HepG2 (cell line): Measurements from ENCODE around the gene LIMA1. TPM values are rescaled to one million over a fixed set of nuclear protein-coding genes. Genes with fewer than 3 reads are reported as not detected.

ENCODE experiments used
- CCDC6 ChIP-seq: sonication (generic); formaldehyde crosslinking; IDR thresholded peaks from 2 replicates; pipeline ENCODE4 v1.8.1; 2022; ENCODE audit warnings: mild to moderate bottlenecking, missing genetic modification reagents, moderate library complexity
- MATR3 ChIP-seq: sonication (generic); formaldehyde crosslinking; IDR thresholded peaks from 2 replicates; pipeline ENCODE4 v1.4.0; 2020; ENCODE audit warnings: missing genetic modification reagents
- MIER2 ChIP-seq: IDR thresholded peaks from 2 replicates; pipeline ENCODE4 v1.6.1; 2016; ENCODE audit warnings: missing biosample characterization, missing genetic modification reagents
- MLLT10 ChIP-seq: sonication (generic); formaldehyde crosslinking; IDR thresholded peaks from 2 replicates; pipeline ENCODE4 v1.4.0; 2020; ENCODE audit warnings: missing genetic modification reagents
- NFIB ChIP-seq: sonication (generic); formaldehyde crosslinking; IDR thresholded peaks from 2 replicates; pipeline ENCODE4 v1.9.0; 2021; ENCODE audit warnings: missing genetic modification reagents, mild to moderate bottlenecking, borderline replicate concordance
- SRSF1 ChIP-seq: fragments of 200-400 bp; formaldehyde crosslinking; optimal IDR thresholded peaks from 2 replicates; pipeline ENCODE3; 2017; ENCODE audit warnings: mild to moderate bottlenecking, low read depth, low read length, moderate library complexity
- ZC3H4 ChIP-seq: sonication (generic); formaldehyde crosslinking; IDR thresholded peaks from 2 replicates; pipeline ENCODE4 v1.4.0; 2020; ENCODE audit warnings: missing genetic modification reagents, borderline replicate concordance
- ZNF143 ChIP-seq: sonication (generic); formaldehyde crosslinking; IDR thresholded peaks from 2 replicates; pipeline ENCODE4 v1.4.0; 2020; ENCODE audit warnings: missing genetic modification reagents
- ZNF331 ChIP-seq: sonication (generic); formaldehyde crosslinking; IDR thresholded peaks from 2 replicates; pipeline ENCODE4 v1.4.0; 2020; ENCODE audit warnings: missing genetic modification reagents
- ZNF550 ChIP-seq: sonication (generic); formaldehyde crosslinking; IDR thresholded peaks from 2 replicates; pipeline ENCODE4 v1.4.0; 2020; ENCODE audit warnings: mild to moderate bottlenecking, missing genetic modification reagents, borderline replicate concordance
- ZNF724P ChIP-seq: sonication (generic); formaldehyde crosslinking; IDR thresholded peaks from 2 replicates; pipeline ENCODE4 v1.8.0; 2022; ENCODE audit warnings: missing genetic modification reagents, borderline replicate concordance
- polyA plus RNA-seq, 8 experiments: library from polyadenylated mRNA; depleted of rRNA in 3 of 8; stranded (reverse) in 7 of 8; unstranded in 1 of 8; fragments of >200 nt; fragmentation: Illumina TruSeq in 4 of 8; extraction: Trizol in 4 of 8; gene quantifications; 2 replicates each; pipeline versions ENCODE4 v1.2.1 to v1.2.3, GENCODE V29; 2011 to 2016; ENCODE audit warnings: low read depth in 4 of 8, missing spikeins in 1 of 8, mixed read lengths in 1 of 8; ENCODE audit not compliant: insufficient read depth in 1 of 8
- total RNA-seq, 5 experiments: library from RNA; depleted of rRNA; stranded (reverse); fragments of >200 nt; fragmentation: Illumina TruSeq; extraction: Trizol; gene quantifications; 2 replicates each; pipeline ENCODE4 v1.2.3, GENCODE V29; 2016; ENCODE audit warnings: low read depth in 1 of 5
- TF ChIP-seq, protein P1 (sequence below): sonication (generic); formaldehyde crosslinking; IDR thresholded peaks from 2 replicates; pipeline ENCODE4 v1.5.1; 2020; ENCODE audit warnings: mild to moderate bottlenecking, moderate library complexity, missing genetic modification reagents
- TF ChIP-seq, protein P2 (sequence below): sonication (generic); formaldehyde crosslinking; IDR thresholded peaks from 2 replicates; pipeline ENCODE4 v1.5.1; 2020; ENCODE audit warnings: mild to moderate bottlenecking, missing genetic modification reagents, borderline replicate concordance
- TF ChIP-seq, protein P3 (sequence below): IDR thresholded peaks from 2 replicates; pipeline ENCODE4 v1.6.1; 2016; ENCODE audit warnings: missing biosample characterization, missing genetic modification reagents, low read depth
- TF ChIP-seq, protein P4 (sequence below): conservative IDR thresholded peaks from 2 replicates; pipeline ENCODE4 v1.6.1; 2018; ENCODE audit warnings: missing genetic modification reagents
- TF ChIP-seq, protein P5 (sequence below): sonication (generic); formaldehyde crosslinking; IDR thresholded peaks from 2 replicates; pipeline ENCODE4 v1.4.0; 2020; ENCODE audit warnings: mild to moderate bottlenecking, missing genetic modification reagents
- TF ChIP-seq, protein P6 (sequence below): sonication (generic); formaldehyde crosslinking; IDR thresholded peaks from 2 replicates; pipeline ENCODE4 v1.5.0; 2020; ENCODE audit warnings: mild to moderate bottlenecking, low read depth, missing genetic modification reagents, borderline replicate concordance

LIMA1 gene
- total and polyA plus RNA-seq, 2 of the 13 experiments (the other 11 are each of a cell fraction or from before 2014, with no cell fraction given) = 13.0 to 19.8 TPM

DNA sequence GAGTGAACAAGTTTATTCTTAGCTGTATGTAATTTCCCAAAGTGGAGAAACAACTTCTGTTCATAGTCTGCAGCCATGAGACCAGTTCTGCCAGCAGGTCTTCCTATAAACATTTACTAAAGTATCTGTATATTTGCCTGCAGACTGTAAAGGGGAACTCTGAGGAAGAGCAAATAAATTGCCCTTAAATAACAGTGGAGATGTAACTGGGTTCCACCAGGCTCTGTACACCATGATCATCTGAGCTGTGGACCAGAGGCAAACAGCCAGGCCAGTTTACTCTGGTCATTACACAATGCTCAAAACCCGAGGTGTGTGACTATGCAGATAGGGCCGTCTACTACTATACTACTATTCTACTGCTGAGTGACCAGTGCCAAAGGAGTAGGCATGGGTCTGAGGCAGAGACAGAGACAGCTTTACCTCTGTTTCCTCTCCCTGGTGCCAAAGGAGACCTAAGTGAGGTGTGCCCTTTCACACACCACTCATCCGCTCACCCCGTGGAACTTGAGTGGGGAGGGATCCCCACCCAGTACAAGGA is 95.0 kb downstream of the LIMA1 start (continued):
- TF ChIP-seq MATR3 (no peak), CCDC6 (CRISPR knock-in tag) (no peak), MLLT10 (CRISPR knock-in tag) (no peak), NFIB (CRISPR knock-in tag) (no peak), ZNF331 (CRISPR knock-in tag) (0 out of 2 replicates have a peak, but pooled peaks have one; percentile 18), SRSF1 (no peak), ZNF143 (CRISPR knock-in tag) (no peak), ZC3H4 (CRISPR knock-in tag) (no peak), MIER2 (CRISPR knock-in tag) (no peak), ZNF724P (CRISPR knock-in tag) (no peak), ZNF550 (no peak)
- TF ChIP-seq, protein P1, sequence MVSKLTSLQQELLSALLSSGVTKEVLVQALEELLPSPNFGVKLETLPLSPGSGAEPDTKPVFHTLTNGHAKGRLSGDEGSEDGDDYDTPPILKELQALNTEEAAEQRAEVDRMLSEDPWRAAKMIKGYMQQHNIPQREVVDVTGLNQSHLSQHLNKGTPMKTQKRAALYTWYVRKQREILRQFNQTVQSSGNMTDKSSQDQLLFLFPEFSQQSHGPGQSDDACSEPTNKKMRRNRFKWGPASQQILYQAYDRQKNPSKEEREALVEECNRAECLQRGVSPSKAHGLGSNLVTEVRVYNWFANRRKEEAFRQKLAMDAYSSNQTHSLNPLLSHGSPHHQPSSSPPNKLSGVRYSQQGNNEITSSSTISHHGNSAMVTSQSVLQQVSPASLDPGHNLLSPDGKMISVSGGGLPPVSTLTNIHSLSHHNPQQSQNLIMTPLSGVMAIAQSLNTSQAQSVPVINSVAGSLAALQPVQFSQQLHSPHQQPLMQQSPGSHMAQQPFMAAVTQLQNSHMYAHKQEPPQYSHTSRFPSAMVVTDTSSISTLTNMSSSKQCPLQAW (CRISPR knock-in tag) = peak; percentile 44; the same call in 1 of the 2 replicates
- TF ChIP-seq, protein P2, sequence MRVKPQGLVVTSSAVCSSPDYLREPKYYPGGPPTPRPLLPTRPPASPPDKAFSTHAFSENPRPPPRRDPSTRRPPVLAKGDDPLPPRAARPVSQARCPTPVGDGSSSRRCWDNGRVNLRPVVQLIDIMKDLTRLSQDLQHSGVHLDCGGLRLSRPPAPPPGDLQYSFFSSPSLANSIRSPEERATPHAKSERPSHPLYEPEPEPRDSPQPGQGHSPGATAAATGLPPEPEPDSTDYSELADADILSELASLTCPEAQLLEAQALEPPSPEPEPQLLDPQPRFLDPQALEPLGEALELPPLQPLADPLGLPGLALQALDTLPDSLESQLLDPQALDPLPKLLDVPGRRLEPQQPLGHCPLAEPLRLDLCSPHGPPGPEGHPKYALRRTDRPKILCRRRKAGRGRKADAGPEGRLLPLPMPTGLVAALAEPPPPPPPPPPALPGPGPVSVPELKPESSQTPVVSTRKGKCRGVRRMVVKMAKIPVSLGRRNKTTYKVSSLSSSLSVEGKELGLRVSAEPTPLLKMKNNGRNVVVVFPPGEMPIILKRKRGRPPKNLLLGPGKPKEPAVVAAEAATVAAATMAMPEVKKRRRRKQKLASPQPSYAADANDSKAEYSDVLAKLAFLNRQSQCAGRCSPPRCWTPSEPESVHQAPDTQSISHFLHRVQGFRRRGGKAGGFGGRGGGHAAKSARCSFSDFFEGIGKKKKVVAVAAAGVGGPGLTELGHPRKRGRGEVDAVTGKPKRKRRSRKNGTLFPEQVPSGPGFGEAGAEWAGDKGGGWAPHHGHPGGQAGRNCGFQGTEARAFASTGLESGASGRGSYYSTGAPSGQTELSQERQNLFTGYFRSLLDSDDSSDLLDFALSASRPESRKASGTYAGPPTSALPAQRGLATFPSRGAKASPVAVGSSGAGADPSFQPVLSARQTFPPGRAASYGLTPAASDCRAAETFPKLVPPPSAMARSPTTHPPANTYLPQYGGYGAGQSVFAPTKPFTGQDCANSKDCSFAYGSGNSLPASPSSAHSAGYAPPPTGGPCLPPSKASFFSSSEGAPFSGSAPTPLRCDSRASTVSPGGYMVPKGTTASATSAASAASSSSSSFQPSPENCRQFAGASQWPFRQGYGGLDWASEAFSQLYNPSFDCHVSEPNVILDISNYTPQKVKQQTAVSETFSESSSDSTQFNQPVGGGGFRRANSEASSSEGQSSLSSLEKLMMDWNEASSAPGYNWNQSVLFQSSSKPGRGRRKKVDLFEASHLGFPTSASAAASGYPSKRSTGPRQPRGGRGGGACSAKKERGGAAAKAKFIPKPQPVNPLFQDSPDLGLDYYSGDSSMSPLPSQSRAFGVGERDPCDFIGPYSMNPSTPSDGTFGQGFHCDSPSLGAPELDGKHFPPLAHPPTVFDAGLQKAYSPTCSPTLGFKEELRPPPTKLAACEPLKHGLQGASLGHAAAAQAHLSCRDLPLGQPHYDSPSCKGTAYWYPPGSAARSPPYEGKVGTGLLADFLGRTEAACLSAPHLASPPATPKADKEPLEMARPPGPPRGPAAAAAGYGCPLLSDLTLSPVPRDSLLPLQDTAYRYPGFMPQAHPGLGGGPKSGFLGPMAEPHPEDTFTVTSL (CRISPR knock-in tag) = peak; percentile 78; the same call in 1 of the 2 replicates
- TF ChIP-seq, protein P3, sequence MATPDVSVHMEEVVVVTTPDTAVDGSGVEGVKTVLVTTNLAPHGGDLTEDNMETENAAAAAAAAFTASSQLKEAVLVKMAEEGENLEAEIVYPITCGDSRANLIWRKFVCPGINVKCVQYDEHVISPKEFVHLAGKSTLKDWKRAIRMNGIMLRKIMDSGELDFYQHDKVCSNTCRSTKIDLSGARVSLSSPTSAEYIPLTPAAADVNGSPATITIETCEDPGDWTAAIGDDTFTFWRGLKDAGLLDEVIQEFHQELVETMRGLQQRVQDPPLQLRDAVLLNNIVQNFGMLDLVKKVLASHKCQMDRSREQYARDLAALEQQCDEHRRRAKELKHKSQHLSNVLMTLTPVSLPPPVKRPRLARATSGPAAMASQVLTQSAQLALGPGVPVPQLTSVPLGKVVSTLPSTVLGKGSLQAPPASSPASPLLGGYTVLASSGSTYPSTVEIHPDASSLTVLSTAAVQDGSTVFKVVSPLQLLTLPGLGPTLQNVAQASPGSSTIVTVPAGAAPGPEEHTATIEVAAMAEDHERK (CRISPR knock-in tag) = no peak
- TF ChIP-seq, protein P4, sequence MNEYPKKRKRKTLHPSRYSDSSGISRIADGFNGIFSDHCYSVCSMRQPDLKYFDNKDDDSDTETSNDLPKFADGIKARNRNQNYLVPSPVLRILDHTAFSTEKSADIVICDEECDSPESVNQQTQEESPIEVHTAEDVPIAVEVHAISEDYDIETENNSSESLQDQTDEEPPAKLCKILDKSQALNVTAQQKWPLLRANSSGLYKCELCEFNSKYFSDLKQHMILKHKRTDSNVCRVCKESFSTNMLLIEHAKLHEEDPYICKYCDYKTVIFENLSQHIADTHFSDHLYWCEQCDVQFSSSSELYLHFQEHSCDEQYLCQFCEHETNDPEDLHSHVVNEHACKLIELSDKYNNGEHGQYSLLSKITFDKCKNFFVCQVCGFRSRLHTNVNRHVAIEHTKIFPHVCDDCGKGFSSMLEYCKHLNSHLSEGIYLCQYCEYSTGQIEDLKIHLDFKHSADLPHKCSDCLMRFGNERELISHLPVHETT (CRISPR knock-in tag) = no peak
- TF ChIP-seq, protein P5, sequence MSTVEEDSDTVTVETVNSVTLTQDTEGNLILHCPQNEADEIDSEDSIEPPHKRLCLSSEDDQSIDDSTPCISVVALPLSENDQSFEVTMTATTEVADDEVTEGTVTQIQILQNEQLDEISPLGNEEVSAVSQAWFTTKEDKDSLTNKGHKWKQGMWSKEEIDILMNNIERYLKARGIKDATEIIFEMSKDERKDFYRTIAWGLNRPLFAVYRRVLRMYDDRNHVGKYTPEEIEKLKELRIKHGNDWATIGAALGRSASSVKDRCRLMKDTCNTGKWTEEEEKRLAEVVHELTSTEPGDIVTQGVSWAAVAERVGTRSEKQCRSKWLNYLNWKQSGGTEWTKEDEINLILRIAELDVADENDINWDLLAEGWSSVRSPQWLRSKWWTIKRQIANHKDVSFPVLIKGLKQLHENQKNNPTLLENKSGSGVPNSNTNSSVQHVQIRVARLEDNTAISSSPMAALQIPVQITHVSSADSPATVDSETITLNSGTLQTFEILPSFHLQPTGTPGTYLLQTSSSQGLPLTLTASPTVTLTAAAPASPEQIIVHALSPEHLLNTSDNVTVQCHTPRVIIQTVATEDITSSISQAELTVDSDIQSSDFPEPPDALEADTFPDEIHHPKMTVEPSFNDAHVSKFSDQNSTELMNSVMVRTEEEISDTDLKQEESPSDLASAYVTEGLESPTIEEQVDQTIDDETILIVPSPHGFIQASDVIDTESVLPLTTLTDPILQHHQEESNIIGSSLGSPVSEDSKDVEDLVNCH (CRISPR knock-in tag) = no peak
- TF ChIP-seq, protein P6, sequence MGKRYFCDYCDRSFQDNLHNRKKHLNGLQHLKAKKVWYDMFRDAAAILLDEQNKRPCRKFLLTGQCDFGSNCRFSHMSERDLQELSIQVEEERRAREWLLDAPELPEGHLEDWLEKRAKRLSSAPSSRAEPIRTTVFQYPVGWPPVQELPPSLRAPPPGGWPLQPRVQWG (CRISPR knock-in tag) = no peak
